KMS-11 (cell line): ENCODE measurements around the gene CHRNB1.

ENCODE experiments used
- H2AFZ ChIP-seq: fragments of 200-600 bp; sonication (generic); 2 replicates; pipeline ENCODE4 v1.6.1; 2016; ENCODE audit warnings: antibody characterized with exemption, mixed run types, low read depth
- H3K27ac ChIP-seq: fragments of 200-600 bp; sonication (generic); 2 replicates; pipeline ENCODE4 v1.6.1; 2016; ENCODE audit warnings: mild to moderate bottlenecking, mixed run types
- H3K27me3 ChIP-seq: fragments of 200-600 bp; sonication (generic); 2 replicates; pipeline ENCODE4 v1.6.1; 2017; ENCODE audit warnings: mild to moderate bottlenecking, low read depth, mixed run types, moderate library complexity; ENCODE audit not compliant: insufficient read depth
- H3K36me3 ChIP-seq: fragments of 200-600 bp; sonication (generic); 2 replicates; pipeline ENCODE4 v1.6.1; 2017; ENCODE audit warnings: mild to moderate bottlenecking, mixed run types; ENCODE audit not compliant: insufficient read depth
- H3K4me1 ChIP-seq: fragments of 200-600 bp; sonication (generic); 2 replicates; pipeline ENCODE4 v1.6.1; 2016; ENCODE audit warnings: mild to moderate bottlenecking, low read depth, mixed run types; ENCODE audit not compliant: poor library complexity, severe bottlenecking
- H3K4me2 ChIP-seq: fragments of 200-600 bp; sonication (generic); 2 replicates; pipeline ENCODE4 v1.7.0; 2016; ENCODE audit warnings: mild to moderate bottlenecking, mixed run types
- H3K4me3 ChIP-seq: fragments of 200-600 bp; sonication (generic); IDR thresholded peaks from 2 replicates; pipeline ENCODE4 v1.6.1; 2017; ENCODE audit warnings: low read depth, low read length, mixed read lengths; ENCODE audit not compliant: insufficient read depth
- H3K79me2 ChIP-seq: fragments of 200-600 bp; sonication (generic); 2 replicates; pipeline ENCODE4 v1.6.1; 2016; ENCODE audit warnings: low read depth, mixed run types; ENCODE audit not compliant: insufficient read depth
- H3K9ac ChIP-seq: fragments of 200-600 bp; sonication (generic); 2 replicates; pipeline ENCODE4 v1.6.1; 2016; ENCODE audit warnings: mild to moderate bottlenecking, mixed run types
- H4K20me1 ChIP-seq: fragments of 200-600 bp; sonication (generic); 2 replicates; pipeline ENCODE4 v1.6.1; 2016; ENCODE audit warnings: mild to moderate bottlenecking, mixed run types; ENCODE audit not compliant: insufficient read depth
- CTCF ChIP-seq: fragments of 200-600 bp; sonication (generic); conservative IDR thresholded peaks from 2 replicates; pipeline ENCODE4 v1.6.1; 2017; ENCODE audit warnings: low read depth, mild to moderate bottlenecking, antibody characterized with exemption, low read length, moderate library complexity, mixed read lengths

Gene CHRNB1

DNA sequence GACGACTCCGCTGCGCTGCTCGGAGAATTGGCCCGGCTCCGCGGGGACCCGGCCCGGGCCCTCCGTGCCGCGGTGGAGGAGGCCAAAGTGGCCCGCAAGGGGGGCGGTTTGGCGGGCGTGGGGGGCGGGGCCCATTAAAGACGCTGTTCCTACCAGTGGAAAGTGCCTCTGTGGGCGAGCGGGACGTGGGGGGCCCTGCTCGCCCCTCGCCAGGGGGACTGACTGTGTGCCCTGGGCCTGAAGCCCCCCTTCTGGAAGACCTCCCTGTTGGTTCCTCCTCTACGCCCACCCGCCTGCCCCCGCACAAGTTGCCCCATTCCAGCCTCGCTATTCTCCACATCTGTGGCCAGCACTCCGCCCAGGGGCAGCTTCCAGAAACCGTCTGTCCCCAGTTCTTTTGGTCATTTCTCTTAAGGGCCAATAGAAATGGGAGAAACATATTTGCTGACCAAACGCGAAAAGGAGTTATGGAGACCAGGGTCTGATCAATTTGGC lies 7.4 kb upstream of the CHRNB1 start:
- Histone ChIP-seq H3K4me1 (no peaks in the 10 kb centered on the region), H3K4me3 (no peak overlapping the region), H3K9ac (no peak overlapping the region), H3K36me3 (no peaks in the 10 kb centered on the region), H3K27ac (no peak overlapping the region), H3K79me2 (no peaks in the 10 kb centered on the region), H3K27me3 (no peaks in the 10 kb centered on the region), H3K4me2 (no peak overlapping the region), H4K20me1 (no peaks in the 10 kb centered on the region), H2AFZ (no peak overlapping the region)
- TF ChIP-seq CTCF: no peak

DNA sequence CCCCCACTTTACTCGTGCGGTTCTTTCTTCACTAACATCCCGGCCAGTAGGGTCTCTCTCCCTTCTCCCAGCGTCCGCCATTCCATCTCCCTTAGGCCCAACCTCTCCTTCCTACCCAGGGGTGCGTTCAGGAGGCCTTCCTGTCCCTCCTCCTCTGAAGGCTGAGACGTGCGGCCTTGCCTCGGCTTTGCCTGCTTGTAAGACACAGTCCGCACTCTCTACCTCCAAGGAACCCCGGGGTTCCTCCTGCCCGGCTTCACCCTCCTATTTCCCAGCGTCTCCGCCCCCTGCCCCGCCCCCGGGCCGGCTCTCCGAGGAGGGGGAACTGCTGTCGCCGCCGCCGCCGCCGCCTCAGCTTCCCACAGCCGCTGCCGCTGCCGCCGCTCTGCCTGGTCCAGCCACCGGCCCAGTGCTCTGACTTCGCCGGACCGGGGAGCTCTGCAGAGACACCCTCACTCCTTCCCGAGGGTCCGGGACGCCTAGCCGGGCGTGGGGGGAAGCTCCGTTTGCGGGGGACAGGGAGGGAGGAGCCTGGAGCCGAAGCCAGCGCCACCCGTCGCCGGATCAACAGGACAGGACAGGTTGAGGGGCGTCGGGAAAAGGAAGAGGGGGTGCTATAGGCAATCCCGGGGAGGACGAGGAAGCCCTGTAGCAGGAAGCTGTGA lies 6.8 kb upstream of the CHRNB1 start:
- Histone ChIP-seq H3K4me2 (no peak overlapping the region), H3K9ac (no peak overlapping the region), H3K79me2 (no peaks in the 10 kb centered on the region), H2AFZ (no peak overlapping the region), H4K20me1 (no peaks in the 10 kb centered on the region), H3K27me3 (no peaks in the 10 kb centered on the region), H3K27ac (no peak overlapping the region), H3K36me3 (no peaks in the 10 kb centered on the region), H3K4me1 (no peaks in the 10 kb centered on the region), H3K4me3 (no peak overlapping the region)
- TF ChIP-seq CTCF: no peak

GRCh38 chr17:7438656-7439460 lies 6.0 kb upstream of the CHRNB1 start:
- Histone ChIP-seq H2AFZ (no peak overlapping the region), H3K27me3 (no peaks in the 10 kb centered on the region), H3K36me3 (no peaks in the 10 kb centered on the region), H3K79me2 (no peaks in the 10 kb centered on the region), H4K20me1 (no peaks in the 10 kb centered on the region), H3K9ac (no peak overlapping the region), H3K4me2 (no peak overlapping the region), H3K4me1 (no peaks in the 10 kb centered on the region), H3K27ac (no peak overlapping the region), H3K4me3 (no peak overlapping the region)
- TF ChIP-seq CTCF: no peak

GRCh38 chr17:7439462-7440112 lies 5.3 kb upstream of the CHRNB1 start, which contains the start of gene FGF11:
Gene FGF11, plus strand, starts transcription at chr17:7439512. Its CDS starts 109 bp downstream, at chr17:7439621.
- no peaks in the 10 kb centered on the region for H4K20me1 ChIP-seq
- H3K36me3 ChIP-seq: no peaks in the 10 kb centered on the region
- H3K4me2 ChIP-seq: no peak within 1 kb of the TSS
- no peaks in the 10 kb centered on the region for H3K4me1 ChIP-seq
- H2AFZ ChIP-seq: no peak within 1 kb of the TSS
- H3K79me2 ChIP-seq: no peaks in the 10 kb centered on the region
- no peak within 1 kb of the TSS for H3K4me3 ChIP-seq
- H3K9ac ChIP-seq: no peak within 1 kb of the TSS
- H3K27me3 ChIP-seq: no peaks in the 10 kb centered on the region
- TF ChIP-seq CTCF: no peak
- H3K27ac ChIP-seq: no peak within 1 kb of the TSS
